22Rv1 (cell line): ENCODE measurements around the gene DUS4L.

Experiments
- ZFX ChIP-seq: fragments of 450-650 bp; IDR thresholded peaks from 2 replicates; pipeline ENCODE4 v1.6.1; 2017; ENCODE audit warnings: antibody characterized with exemption, borderline replicate concordance
- TF ChIP-seq, protein P1 (sequence below): fragments of 450-650 bp; IDR thresholded peaks from 2 replicates; pipeline ENCODE4 v1.5.1; 2017; ENCODE audit warnings: mild to moderate bottlenecking

DNA sequence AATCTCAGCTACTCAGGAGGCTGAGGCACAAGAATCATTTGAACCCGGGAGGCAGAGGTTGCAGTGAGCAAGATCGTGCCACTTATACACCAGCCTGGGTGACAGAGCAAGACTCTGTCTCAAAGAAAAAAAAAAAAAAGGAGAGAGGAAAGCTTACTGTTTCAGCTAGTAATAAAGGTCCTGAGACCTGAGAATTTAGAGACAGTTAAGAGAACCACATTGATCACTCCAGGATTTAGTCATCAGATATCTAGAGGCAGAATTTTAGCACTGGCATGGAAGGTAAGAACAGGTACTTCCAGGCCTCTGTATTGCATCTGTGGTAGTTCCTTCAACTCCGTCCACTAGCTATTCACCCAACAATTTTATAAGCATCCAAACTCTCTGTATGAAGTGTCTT is 7.9 kb upstream of the DUS4L start:
- TF ChIP-seq, protein P1, sequence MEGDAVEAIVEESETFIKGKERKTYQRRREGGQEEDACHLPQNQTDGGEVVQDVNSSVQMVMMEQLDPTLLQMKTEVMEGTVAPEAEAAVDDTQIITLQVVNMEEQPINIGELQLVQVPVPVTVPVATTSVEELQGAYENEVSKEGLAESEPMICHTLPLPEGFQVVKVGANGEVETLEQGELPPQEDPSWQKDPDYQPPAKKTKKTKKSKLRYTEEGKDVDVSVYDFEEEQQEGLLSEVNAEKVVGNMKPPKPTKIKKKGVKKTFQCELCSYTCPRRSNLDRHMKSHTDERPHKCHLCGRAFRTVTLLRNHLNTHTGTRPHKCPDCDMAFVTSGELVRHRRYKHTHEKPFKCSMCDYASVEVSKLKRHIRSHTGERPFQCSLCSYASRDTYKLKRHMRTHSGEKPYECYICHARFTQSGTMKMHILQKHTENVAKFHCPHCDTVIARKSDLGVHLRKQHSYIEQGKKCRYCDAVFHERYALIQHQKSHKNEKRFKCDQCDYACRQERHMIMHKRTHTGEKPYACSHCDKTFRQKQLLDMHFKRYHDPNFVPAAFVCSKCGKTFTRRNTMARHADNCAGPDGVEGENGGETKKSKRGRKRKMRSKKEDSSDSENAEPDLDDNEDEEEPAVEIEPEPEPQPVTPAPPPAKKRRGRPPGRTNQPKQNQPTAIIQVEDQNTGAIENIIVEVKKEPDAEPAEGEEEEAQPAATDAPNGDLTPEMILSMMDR = no peak
- no peak for TF ChIP-seq ZFX
